Right renal pelvis (tissue), 4 donors: ENCODE measurements around the gene SPTLC3. TPM values are rescaled to one million over a fixed set of nuclear protein-coding genes. Genes with fewer than 3 reads are reported as not detected.

Experiments
- DNase-seq, 4 donors: peaks; one replicate each; pipeline ENCODE4 v3.0.0-alpha.2; 2013; ENCODE audit warnings: low read depth in 4 of 4, low spot score in 3 of 4, missing footprints in 1 of 4
- polyA plus RNA-seq, 4 donors: library from polyadenylated mRNA; unstranded; fragments of 120-200 nt; gene quantifications; one replicate each; pipeline ENCODE4 v1.2.1, GENCODE V29; 2013; ENCODE audit not compliant: insufficient read length in 4 of 4

SPTLC3 gene
- polyA plus RNA-seq, 4 donors = 16.4 to 25.4 (median 21.0) TPM

GRCh38 chr20:13128173-13128572 is 119.4 kb downstream of the SPTLC3 start:
- DNase-seq = no peak

GRCh38 chr20:13130061-13130706 is 121.4 kb downstream of the SPTLC3 start:
- no peak for DNase-seq

- DNase-seq = no peak
These were observed 121.9 kb downstream of the SPTLC3 start for GRCh38 chr20:13130707-13131103.

- no peak for DNase-seq
These were observed 122.9 kb downstream of the SPTLC3 start for GRCh38 chr20:13131688-13132087.

- no peak for DNase-seq
These were observed 130.8 kb downstream of the SPTLC3 start for GRCh38 chr20:13139459-13140150.

GRCh38 chr20:13140201-13140600 is 131.4 kb downstream of the SPTLC3 start:
- no peak for DNase-seq

- no peak for DNase-seq
These were observed 132.0 kb downstream of the SPTLC3 start for GRCh38 chr20:13140775-13141174.

- peak in 1 of 4 donors; percentile 19 for DNase-seq
These were observed 132.8 kb downstream of the SPTLC3 start for GRCh38 chr20:13141546-13141945.

- no peak for DNase-seq
These were observed 133.4 kb downstream of the SPTLC3 start for GRCh38 chr20:13142143-13142542.

- DNase-seq = no peak
These were observed 138.5 kb downstream of the SPTLC3 start for GRCh38 chr20:13147071-13147963.

GRCh38 chr20:13147971-13148370 is 139.2 kb downstream of the SPTLC3 start:
- no peak for DNase-seq

GRCh38 chr20:13148402-13148801 is 139.6 kb downstream of the SPTLC3 start:
- no peak for DNase-seq

- no peak for DNase-seq
These were observed 140.2 kb downstream of the SPTLC3 start for GRCh38 chr20:13148961-13149360.

- no peak for DNase-seq
These were observed 140.8 kb downstream of the SPTLC3 start for GRCh38 chr20:13149371-13150105.

GRCh38 chr20:13158369-13158768 is 149.6 kb downstream of the SPTLC3 start:
- DNase-seq = no peak

GRCh38 chr20:13159889-13160288 is 151.1 kb downstream of the SPTLC3 start:
- no peak for DNase-seq

- DNase-seq = no peak
These were observed 156.4 kb downstream of the SPTLC3 start for GRCh38 chr20:13165203-13165602.

- no peak for DNase-seq
These were observed 157.2 kb downstream of the SPTLC3 start for GRCh38 chr20:13166011-13166410.

GRCh38 chr20:13166437-13166836 is 157.7 kb downstream of the SPTLC3 start:
- DNase-seq = no peak

GRCh38 chr20:13169086-13169485 is 160.3 kb downstream of the SPTLC3 start:
- no peak for DNase-seq

- DNase-seq = no peak
These were observed 162.0 kb downstream of the SPTLC3 start for GRCh38 chr20:13170771-13171170.
